Right lobe of liver (tissue), 6 donors: ENCODE measurements around the gene TGFBR2. TPM values are rescaled to one million over a fixed set of nuclear protein-coding genes. Genes with fewer than 3 reads are reported as not detected.
A peak's percentile ranks its signal among the peaks of the same experiment; 100 is the strongest.

Experiments used
- ATAC-seq, 4 donors: fragments of 200-7000 bp; cut with Tn5 transposase; one replicate each; pipeline ENCODE4 v1.9.1; 2020; ENCODE audit warnings: mild to moderate bottlenecking in 4 of 4, moderate library complexity in 4 of 4
- DNase-seq, 3 donors: peaks; one replicate each; pipeline ENCODE4 v3.0.0-alpha.2; 2020
- H3K27ac ChIP-seq, 3 donors: fragments of 200-600 bp; one replicate each; pipeline ENCODE4 v1.8.0; 2022
- H3K27me3 ChIP-seq, 2 donors: fragments of 200-600 bp; one replicate each; pipeline ENCODE4 v1.8.0; 2022
- H3K36me3 ChIP-seq, 4 donors: fragments of 200-600 bp; sonication (generic) in 1 of 4; one replicate each; pipeline versions ENCODE4 v1.5.1 to v1.8.0; 2017 to 2022; ENCODE audit warnings: control low read depth in 1 of 4
- H3K4me1 ChIP-seq, 4 donors: fragments of 200-600 bp; sonication (generic) in 1 of 4; one replicate each; pipeline versions ENCODE4 v1.5.1 to v1.8.0; 2017 to 2022; ENCODE audit warnings: control low read depth in 1 of 4
- H3K4me3 ChIP-seq, 3 donors: fragments of 200-600 bp; one replicate each; pipeline ENCODE4 v1.8.0; 2022
- H3K9me3 ChIP-seq, 4 donors: fragments of 200-600 bp; sonication (generic) in 1 of 4; one replicate each; pipeline versions ENCODE4 v1.5.1 to v1.8.0; 2017 to 2022; ENCODE audit warnings: control low read depth in 1 of 4
- CTCF ChIP-seq, 4 donors: fragments of 200-600 bp in 3 of 4; fragments of 450-650 bp in 1 of 4; IDR thresholded peaks; one replicate each; pipeline versions ENCODE4 v1.5.1 to v1.8.0; 2016 to 2022; ENCODE audit warnings: antibody characterized with exemption in 4 of 4, mild to moderate bottlenecking in 2 of 4
- POLR2A ChIP-seq: fragments of 450-650 bp; IDR thresholded peaks from one replicate; pipeline ENCODE4 v1.6.1; 2017; ENCODE audit warnings: antibody characterized with exemption, mild to moderate bottlenecking
- WGBS: methylation state at CpG from one replicate; pipeline ENCODE4 v1.1.6; 2018; ENCODE audit warnings: low coverage, low lambda C conversion rate; ENCODE audit not compliant: insufficient coverage; ENCODE audit errors: missing lambda C conversion rate; 5-methylcytosine and 5-hydroxymethylcytosine counted together
- intact Hi-C, 2 donors: fragments of 100-400 bp; cut with DNase I; formaldehyde crosslinking; loops; one replicate each; pipeline versions ENCODE4 v1.11.2 to v1.14.1; 2022
- long read RNA-seq: library from polyadenylated mRNA; unstranded; transcript quantifications from one replicate; pipeline ENCODE4 v2.0.0, GENCODE V29; 2019
- total RNA-seq, 6 experiments: library from RNA; depleted of rRNA in 2 of 6; stranded (reverse); fragments of >200 nt in 2 of 6; fragmentation: NEBNext Ultra II Directional in 3 of 6; extraction: Animal tissue kit (Norgen Biotek cat#: 25700) in 3 of 6; gene quantifications; one replicate each; pipeline versions ENCODE4 v1.1.0 to v1.2.4, GENCODE V29; 2016 to 2023
- donor health status: DM: no; HTN: yes; CAD: no.
- donor health status: DM: no; HTN: no; CAD: no.
- donor health status: DM: no; HTN: no; CAD: no.
- donor health status: DM: no; HTN: yes; CAD: no.
- donor health status: DM: no; HTN: yes; CAD: no.

TGFBR2 gene
- 10 to 100 TPM; 24.9 to 52.6 (median 45.5) TPM for total RNA-seq
- long read RNA-seq: 0 reads

- H3K9me3 ChIP-seq: no peaks in the 10 kb centered on the region
- peak within 1 kb of the TSS; percentile 99 for H3K27ac ChIP-seq
- peak in 2 of 4 donors; percentile 25 to 46 for TF ChIP-seq CTCF (IDR thresholded peaks at IDR 0.05)
- peak; percentile 98 for TF ChIP-seq POLR2A
- H3K36me3 ChIP-seq: no peaks in the 10 kb centered on the region
- ATAC-seq (peak; percentile 89 to 96 (median 93)), DNase-seq (peak; percentile 96 to 97 (median 96))
- H3K27me3 ChIP-seq: no peaks in the 10 kb centered on the region
- 0% methylated on average over 7 of the region's 71 CpGs for WGBS
- peaks cover 0 to 23% (median 10%) of the 10 kb centered on the region in 4 donors for H3K4me1 ChIP-seq
- peak within 1 kb of the TSS; percentile 86 to 92 (median 86) for H3K4me3 ChIP-seq
- intact Hi-C loops: no loop called here
These were observed at the start of gene TGFBR2 for GRCh38 chr3:30606301-30607031. TSS of gene TGFBR2 (plus strand) at chr3:30606601. CDS start at chr3:30606884, 283 bp downstream.

- Histone ChIP-seq H3K4me1 (no peaks in the 10 kb centered on the region), H3K27me3 (no peaks in the 10 kb centered on the region), H3K9me3 (no peaks in the 10 kb centered on the region), H3K27ac (no peak overlapping the region), H3K4me3 (no peak overlapping the region), H3K36me3 (no peaks in the 10 kb centered on the region)
- peak in 1 of 4 donors; percentile 19 for ATAC-seq
- intact Hi-C loops: no loop called here
- DNase-seq: no peak
- TF ChIP-seq POLR2A: no peak
- no peak for TF ChIP-seq CTCF (IDR thresholded peaks at IDR 0.05)
- 75% methylated on average over 1 of the region's 1 CpG for WGBS
These were observed 48.6 kb upstream of the TGFBR2 start for GRCh38 chr3:30557746-30558303.

DNA sequence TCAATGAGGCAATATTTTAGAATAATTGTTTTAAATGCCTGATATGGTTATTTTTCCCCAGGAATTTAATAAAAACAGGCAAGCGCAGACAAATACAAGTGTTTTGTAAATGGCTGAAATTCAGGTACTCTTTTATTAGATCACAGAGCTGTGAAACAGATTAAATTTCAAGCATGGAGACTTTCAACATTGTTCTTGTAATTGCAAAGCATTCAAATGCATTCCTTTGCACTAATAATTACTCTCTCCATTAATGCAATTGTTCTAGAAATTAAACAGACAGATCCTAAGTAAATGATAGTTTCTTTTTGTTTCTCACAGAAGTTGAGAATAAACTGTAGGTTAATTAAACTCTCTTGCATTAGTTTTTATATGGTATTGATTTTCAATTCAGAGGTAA, 42.4 kb upstream of the TGFBR2 start:
- Histone ChIP-seq H3K9me3 (no peaks in the 10 kb centered on the region), H3K27ac (no peak overlapping the region), H3K27me3 (no peaks in the 10 kb centered on the region), H3K4me1 (no peaks in the 10 kb centered on the region), H3K36me3 (no peaks in the 10 kb centered on the region), H3K4me3 (no peak overlapping the region)
- no peak for ATAC-seq
- no peak for TF ChIP-seq CTCF (IDR thresholded peaks at IDR 0.05)
- TF ChIP-seq POLR2A: no peak
- DNase-seq: no peak
- intact Hi-C loops: no loop called here
- 83% methylated on average over 1 of the region's 1 CpG for WGBS

DNA sequence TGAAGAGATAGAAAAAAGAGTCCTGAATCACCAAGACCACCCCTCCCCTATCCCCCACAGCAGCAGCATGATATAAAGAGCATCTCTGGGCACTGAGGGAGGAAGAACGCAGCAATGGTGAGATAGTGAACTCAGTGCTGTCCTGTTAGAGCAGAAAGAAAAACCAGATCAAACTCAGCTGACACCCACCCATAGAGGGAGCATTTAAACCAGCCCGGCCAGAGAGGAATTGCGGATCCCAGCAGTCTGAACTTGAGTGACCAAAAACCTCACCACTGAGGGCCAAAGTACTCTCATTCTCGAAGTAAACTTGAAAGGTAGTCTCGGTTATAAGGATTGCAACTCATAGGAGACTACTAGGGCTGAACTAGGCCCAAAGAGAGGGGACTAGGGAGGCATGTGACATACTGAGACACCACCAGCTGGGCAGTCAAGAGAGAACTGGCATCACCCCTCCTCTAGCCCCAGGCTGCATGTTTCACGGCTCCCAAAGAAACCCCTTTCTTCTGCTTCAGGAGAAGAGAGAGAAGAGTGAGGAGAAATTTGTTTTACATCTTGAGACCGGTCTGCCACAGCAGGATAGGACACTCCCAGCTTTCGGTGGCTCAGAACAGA, 39.2 kb upstream of the TGFBR2 start:
- H3K27me3 ChIP-seq: no peaks in the 10 kb centered on the region
- WGBS: 81% methylated on average over 5 of the region's 8 CpGs
- H3K4me1 ChIP-seq: no peaks in the 10 kb centered on the region
- no peak overlapping the region for H3K4me3 ChIP-seq
- ATAC-seq (peak; percentile 67 to 84 (median 72)), DNase-seq (peak in 1 of 3 donors; percentile 19)
- H3K36me3 ChIP-seq: no peaks in the 10 kb centered on the region
- intact Hi-C loops: no loop called here
- TF ChIP-seq CTCF (IDR thresholded peaks at IDR 0.05): peak; percentile 12 to 40 (median 28)
- no peak for TF ChIP-seq POLR2A
- H3K27ac ChIP-seq: no peak overlapping the region
- H3K9me3 ChIP-seq: no peaks in the 10 kb centered on the region
